Endothelial cell of umbilical vein (primary cell): ENCODE measurements around the gene PLAC1. TPM values are rescaled to one million over a fixed set of nuclear protein-coding genes. Genes with fewer than 3 reads are reported as not detected.

ENCODE experiments used
- BruUV-seq: library from RNA; stranded (reverse); fragments of 400-500 nt; replicated peaks from 2 replicates; lab custom pipeline; 2021; lab: Mats Ljungman, UMichigan
- CTCF ChIA-PET: fragments of 300-600, 350-600 bp; sonication (Branson Sonifier 250); formaldehyde crosslinking; loops from one replicate; lab custom pipeline; 2021; ENCODE audit warnings: antibody characterized with exemption, inconsistent platforms; lab: Charles Lee
- POLR2A ChIA-PET: fragments of 300-600, 350-600 bp; sonication (Branson Sonifier 250); formaldehyde crosslinking; loops from one replicate; lab custom pipeline; 2021; ENCODE audit warnings: antibody characterized with exemption, inconsistent platforms; lab: Charles Lee
- DNase-seq: peaks from one replicate; pipeline ENCODE4 v3.0.0-alpha.2; 2011; ENCODE audit warnings: low read depth, low spot score
- FAIRE-seq: peaks from 2 replicates; lab custom pipeline; 2011; peaks lifted over from hg19 to GRCh38; lab: Jason Lieb, UNC
- H2AFZ ChIP-seq: 2 replicates; pipeline ENCODE4 v1.6.0; 2012; ENCODE audit warnings: low read depth, low read length, control low read depth, inconsistent platforms
- H3K27ac ChIP-seq: 2 replicates; pipeline ENCODE4 v1.5.1; 2011; ENCODE audit warnings: low read depth, mild to moderate bottlenecking, control low read depth, low read length, moderate library complexity; ENCODE audit not compliant: insufficient read depth
- H3K27me3 ChIP-seq, 2 experiments: 2 replicates each; pipeline versions ENCODE4 v1.6.0 to v1.6.1; 2011; ENCODE audit warnings: low read length in 2 of 2, mixed read lengths in 1 of 2; ENCODE audit not compliant: control insufficient read depth in 2 of 2, insufficient read depth in 2 of 2
- H3K36me3 ChIP-seq, 2 experiments: 2 replicates in 1 of 2; 3 replicates in 1 of 2; pipeline ENCODE4 v1.5.1; 2011; ENCODE audit warnings: low read length in 2 of 2, mild to moderate bottlenecking in 1 of 2, moderate library complexity in 1 of 2; ENCODE audit not compliant: control insufficient read depth in 2 of 2, insufficient read depth in 2 of 2; ENCODE audit errors: extremely low read depth in 1 of 2
- H3K4me1 ChIP-seq: 3 replicates; pipeline ENCODE4 v1.5.1; 2011; ENCODE audit warnings: mild to moderate bottlenecking, low read length; ENCODE audit not compliant: control insufficient read depth, insufficient read depth; ENCODE audit errors: extremely low read depth
- H3K4me2 ChIP-seq: 2 replicates; pipeline ENCODE4 v1.6.1; 2011; ENCODE audit warnings: low read length, control low read depth, mixed read lengths; ENCODE audit not compliant: insufficient read depth
- H3K4me3 ChIP-seq, 3 experiments: fragments of 200-600 bp in 1 of 3; sonication (generic), shearing (Covaris generic) in 1 of 3; replicated peaks in 1 of 3; 2 replicates each; pipeline ENCODE4 v1.5.1; 2011 to 2016; ENCODE audit warnings: control low read depth in 3 of 3, low read length in 3 of 3, mild to moderate bottlenecking in 2 of 3, inconsistent platforms in 1 of 3, low read depth in 1 of 3, moderate library complexity in 1 of 3; ENCODE audit not compliant: insufficient read depth in 1 of 3
- H3K79me2 ChIP-seq: 2 replicates; pipeline ENCODE4 v1.6.0; 2012; ENCODE audit warnings: low read length, inconsistent platforms; ENCODE audit not compliant: control insufficient read depth, insufficient read depth
- H3K9ac ChIP-seq: replicated peaks from 2 replicates; pipeline ENCODE3; 2011; ENCODE audit warnings: low read length, control low read depth; ENCODE audit not compliant: insufficient read depth; ENCODE audit errors: extremely low read depth
- H3K9me1 ChIP-seq: replicated peaks from 3 replicates; pipeline ENCODE4 v1.6.0; 2011; ENCODE audit warnings: mild to moderate bottlenecking, low read length; ENCODE audit not compliant: control insufficient read depth, insufficient read depth; ENCODE audit errors: extremely low read depth
- H3K9me3 ChIP-seq: replicated peaks from 2 replicates; pipeline ENCODE4 v1.5.1; 2012; ENCODE audit warnings: low read length, inconsistent platforms; ENCODE audit not compliant: control insufficient read depth, insufficient read depth
- H4K20me1 ChIP-seq: replicated peaks from 2 replicates; pipeline ENCODE3; 2011; ENCODE audit warnings: mild to moderate bottlenecking, low read length; ENCODE audit not compliant: control insufficient read depth, insufficient read depth; ENCODE audit errors: extremely low read depth
- CTCF ChIP-seq, 2 donors: IDR thresholded peaks; 1 replicate in 1 of 2; 2 replicates in 1 of 2; pipeline ENCODE4 v1.5.1; 2011; ENCODE audit warnings: low read length in 2 of 2, mild to moderate bottlenecking in 2 of 2, moderate library complexity in 2 of 2, control low read depth in 1 of 2, inconsistent platforms in 1 of 2, low read depth in 1 of 2; ENCODE audit not compliant: insufficient read depth in 1 of 2; ENCODE audit errors: extremely low read depth in 1 of 2
- EZH2 ChIP-seq: IDR thresholded peaks from 2 replicates; pipeline ENCODE4 v1.6.1; 2012; ENCODE audit warnings: borderline replicate concordance, low read depth, mild to moderate bottlenecking, moderate library complexity, low read length, inconsistent platforms; ENCODE audit not compliant: severe bottlenecking
- FOS ChIP-seq: IDR thresholded peaks from 2 replicates; pipeline ENCODE4 v1.6.1; 2011; ENCODE audit warnings: mild to moderate bottlenecking, low read length, moderate library complexity, borderline replicate concordance; ENCODE audit not compliant: insufficient read depth
- JUN ChIP-seq: IDR thresholded peaks from 2 replicates; pipeline ENCODE4 v1.6.1; 2011; ENCODE audit warnings: borderline replicate concordance, low read depth; ENCODE audit not compliant: insufficient read length, insufficient read depth
- MAX ChIP-seq: IDR thresholded peaks from 2 replicates; pipeline ENCODE4 v1.6.1; 2011; ENCODE audit not compliant: insufficient read depth, insufficient read length
- POLR2AphosphoS5 ChIP-seq: IDR thresholded peaks from 2 replicates; pipeline ENCODE4 v1.6.1; 2012; ENCODE audit warnings: low read depth, mild to moderate bottlenecking, control low read depth, low read length, moderate library complexity; ENCODE audit not compliant: insufficient read depth
- dilution Hi-C: fragments of 300-500 bp; cut with MboI; formaldehyde crosslinking; loops from one replicate; pipeline ENCODE4 v1.15.0; 2019; ENCODE audit warnings: low sequenced_read_pairs; ENCODE audit not compliant: extremely low pct_ligation_motif_present
- intact Hi-C: fragments of 100-400 bp; cut with micrococcal nuclease; formaldehyde crosslinking; loops from one replicate; pipeline ENCODE4 v1.10.0; 2022
- polyA plus RNA-seq, 4 experiments: library from polyadenylated mRNA; depleted of rRNA in 3 of 4; stranded (reverse) in 3 of 4; unstranded in 1 of 4; fragments of >200 nt; gene quantifications; 2 replicates each; pipeline versions ENCODE4 v1.2.1 to v1.2.3, GENCODE V29; 2011 to 2012; ENCODE audit warnings: missing spikeins in 1 of 4
- total RNA-seq: library from RNA; stranded (reverse); gene quantifications from 2 replicates; pipeline ENCODE4 v1.2.3, GENCODE V29; 2021

PLAC1 gene
- total and polyA plus RNA-seq, 2 donors (not counting 3 experiments of a cell fraction or from before 2014, with no cell fraction given): 0.58 to 2.4 TPM

GRCh38 chrX:134659761-134660160 lies 1.5 kb upstream of the PLAC1 start:
- no peak overlapping the region for H3K27ac ChIP-seq
- H4K20me1 ChIP-seq: no peaks in the 10 kb centered on the region
- TF ChIP-seq CTCF (IDR thresholded peaks at IDR 0.05; ENCODE audit: extremely low read depth in 1 of 2, insufficient read depth in 1 of 2, low read depth in 1 of 2, low read length in 2 of 2) (no peak), EZH2 (no peak), POLR2AphosphoS5 (no peak), JUN (no peak), MAX (no peak), FOS (no peak)
- ChIA-PET CTCF (interaction anchor here (1.4 kb wide), 1 partner anchor 139 kb away, joined by 3 read pairs; no protein-coding TSS in a partner anchor), POLR2A (no interaction called here)
- H3K27me3 ChIP-seq: no peaks in the 10 kb centered on the region
- H2AFZ ChIP-seq: no peak overlapping the region
- no peak for DNase-seq
- H3K9ac ChIP-seq: no peak overlapping the region
- no peak overlapping the region for H3K4me2 ChIP-seq
- H3K4me1 ChIP-seq: peaks cover 3% of the 10 kb centered on the region
- dilution Hi-C loops (no loop called here), intact Hi-C loops (no loop called here)
- H3K79me2 ChIP-seq: no peaks in the 10 kb centered on the region
- no peaks in the 10 kb centered on the region for H3K36me3 ChIP-seq
- H3K4me3 ChIP-seq: no peak overlapping the region
- H3K9me3 ChIP-seq: no peaks in the 10 kb centered on the region
- no TSS peak for BruUV-seq
- FAIRE-seq: no peak
- H3K9me1 ChIP-seq: no peaks in the 10 kb centered on the region
